22Rv1 (cell line): ENCODE data around the gene CMA1.

Source experiments
- H3K27ac ChIP-seq: fragments of 450-650 bp; 2 replicates; pipeline ENCODE4 v1.5.1; 2017
- CTCF ChIP-seq: fragments of 450-650 bp; IDR thresholded peaks from 2 replicates; pipeline ENCODE4 v1.5.1; 2017; ENCODE audit warnings: mild to moderate bottlenecking
- ZFX ChIP-seq: fragments of 450-650 bp; IDR thresholded peaks from 2 replicates; pipeline ENCODE4 v1.6.1; 2017; ENCODE audit warnings: antibody characterized with exemption, borderline replicate concordance

The CMA1 gene

GRCh38 chr14:24461336-24461735 is 46.7 kb downstream of the CMA1 start:
- TF ChIP-seq ZFX (no peak), CTCF (no peak)
- no peak overlapping the region for H3K27ac ChIP-seq

GRCh38 chr14:24459331-24459730 is 48.7 kb downstream of the CMA1 start:
- no peak overlapping the region for H3K27ac ChIP-seq
- TF ChIP-seq ZFX = no peak
- no peak for TF ChIP-seq CTCF

GRCh38 chr14:24458736-24459135 is 49.3 kb downstream of the CMA1 start:
- H3K27ac ChIP-seq = no peak overlapping the region
- TF ChIP-seq CTCF = no peak
- TF ChIP-seq ZFX = no peak

- no peak overlapping the region for H3K27ac ChIP-seq
- TF ChIP-seq ZFX (no peak), CTCF (no peak)
Measured at GRCh38 chr14:24456980-24457379, 51.1 kb downstream of the CMA1 start.
